Stimulated activated CD4-positive, alpha-beta T cell treated with anti-CD3 and anti-CD28 coated beads, TNF-alpha, amount 100 ng/mL, for 1 hour (primary cell): Measurements from ENCODE around the gene ZNF575.

Experiments
- DNase-seq, 3 donors: peaks; one replicate each; pipeline ENCODE4 v3.0.0-alpha.2; 2020; ENCODE audit warnings: low read depth in 3 of 3, low spot score in 1 of 3

Gene ZNF575, protein sequence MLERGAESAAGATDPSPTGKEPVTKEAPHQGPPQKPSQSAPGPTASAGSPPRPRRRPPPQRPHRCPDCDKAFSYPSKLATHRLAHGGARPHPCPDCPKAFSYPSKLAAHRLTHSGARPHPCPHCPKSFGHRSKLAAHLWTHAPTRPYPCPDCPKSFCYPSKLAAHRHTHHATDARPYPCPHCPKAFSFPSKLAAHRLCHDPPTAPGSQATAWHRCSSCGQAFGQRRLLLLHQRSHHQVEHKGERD

DNA sequence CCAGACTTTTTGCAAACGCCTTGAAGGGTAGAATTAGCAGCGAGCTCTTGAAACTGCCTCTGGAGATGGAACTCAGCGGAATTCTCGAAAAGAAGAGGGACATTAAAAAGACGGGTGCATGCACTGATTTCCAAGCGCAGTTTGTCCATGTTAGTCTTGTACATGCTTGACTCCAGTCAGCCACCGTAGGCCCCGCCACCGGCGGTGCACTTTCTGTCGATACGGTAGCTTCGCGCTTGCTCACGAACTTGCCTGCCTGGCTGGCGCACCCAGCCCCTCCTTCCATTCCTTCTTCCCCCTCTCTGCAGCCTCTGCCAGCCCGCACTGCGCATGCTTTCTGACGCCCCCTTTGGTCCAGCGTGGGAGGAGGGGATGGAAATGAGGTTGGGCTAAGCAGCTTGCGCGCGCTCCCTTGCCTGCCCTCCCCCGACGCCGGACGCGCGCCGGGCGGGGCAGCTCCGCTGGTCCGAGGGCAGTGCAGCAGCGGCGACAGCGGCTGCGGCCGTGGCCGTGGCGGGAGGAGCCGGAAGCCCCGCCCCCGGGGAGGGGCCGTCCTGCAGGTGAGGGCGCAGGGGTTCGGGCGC, at the start of gene ZNF575:
Gene ZNF575, plus strand, starts transcription at position 227 of the 584 bp plus-strand sequence. CDS start 1,235 bp downstream, outside the sequence.
- DNase-seq: peak; percentile 54 to 73 (median 56)

DNA sequence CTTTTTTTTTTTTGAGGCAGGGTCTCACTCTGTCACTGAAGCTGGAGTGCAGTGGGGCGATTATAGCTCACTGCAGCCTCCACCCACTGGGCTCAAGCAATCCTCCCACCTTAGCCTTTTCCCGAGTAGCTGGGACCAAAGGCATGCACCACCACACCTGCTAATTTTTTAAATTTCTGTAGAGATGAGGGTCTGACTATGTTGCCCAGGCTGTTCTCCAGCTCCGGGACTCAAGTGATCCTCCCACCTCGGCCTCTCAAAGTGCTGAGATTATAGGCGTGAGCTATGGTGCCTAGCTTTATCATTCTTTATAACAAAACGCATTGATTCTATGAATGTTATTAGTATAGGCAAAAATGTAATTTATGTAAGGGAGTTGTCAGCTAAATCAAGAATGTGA, 49.7 kb upstream of the ZNF575 start:
- DNase-seq: no peak

DNA sequence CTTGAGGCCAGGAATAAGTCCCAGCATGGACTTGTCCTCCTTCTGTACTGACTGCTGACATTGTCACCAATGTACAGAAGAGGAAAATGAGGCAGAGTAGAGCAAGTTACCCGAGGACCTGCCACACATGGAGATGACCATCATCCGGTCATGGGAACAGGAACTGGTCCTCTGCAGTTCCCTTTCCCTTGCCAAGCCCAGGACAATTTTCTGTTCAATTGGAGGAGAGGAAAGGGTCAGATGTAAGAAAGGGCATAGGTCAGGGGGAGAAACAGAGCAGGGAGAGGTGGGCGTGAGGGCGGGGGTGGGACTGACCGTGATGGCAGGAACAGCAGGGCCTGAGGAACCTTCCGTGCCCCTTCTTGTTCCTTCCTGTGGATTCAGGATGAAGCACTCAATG, 47.0 kb upstream of the ZNF575 start:
- no peak for DNase-seq

DNA sequence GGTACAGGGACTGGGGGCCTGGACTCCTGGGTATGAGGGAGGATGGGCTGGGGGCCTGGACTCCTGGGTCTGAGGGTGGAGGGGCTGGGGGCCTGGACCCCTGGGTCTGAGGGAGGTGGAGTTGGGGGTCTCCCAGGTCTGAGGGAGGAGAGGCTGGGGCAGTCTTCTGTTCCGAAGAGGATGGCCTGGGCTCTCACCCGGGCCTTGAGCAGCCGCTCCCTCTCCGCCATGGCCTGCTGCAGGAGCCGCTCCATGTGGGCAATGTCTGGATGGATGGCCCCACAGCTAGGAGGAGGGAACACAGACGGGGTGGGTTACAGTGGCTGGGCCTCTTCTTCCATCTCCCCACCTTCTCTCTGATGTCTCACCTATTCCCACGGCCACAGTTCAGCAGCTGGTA, 46.6 kb upstream of the ZNF575 start:
- DNase-seq: no peak

DNA sequence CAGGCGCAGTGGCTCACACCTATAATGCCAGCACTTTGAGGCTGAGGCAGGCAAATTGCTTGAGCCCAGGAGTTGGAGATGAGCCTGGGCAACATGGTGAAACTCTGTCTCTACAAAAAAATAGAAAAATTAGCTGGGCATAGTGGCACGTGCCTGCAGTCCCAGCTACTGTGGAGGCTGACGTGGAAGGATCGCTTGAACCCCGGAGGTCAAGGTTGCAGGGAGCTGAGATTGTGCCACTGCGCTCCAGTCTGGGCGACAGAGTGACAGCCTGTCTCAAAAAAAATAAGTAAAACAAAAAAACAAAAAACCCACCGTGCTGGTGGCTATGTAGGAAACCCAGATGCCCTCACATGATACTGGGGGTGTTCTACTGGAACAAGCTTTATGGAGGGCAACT, 44.8 kb upstream of the ZNF575 start:
- DNase-seq: no peak

DNA sequence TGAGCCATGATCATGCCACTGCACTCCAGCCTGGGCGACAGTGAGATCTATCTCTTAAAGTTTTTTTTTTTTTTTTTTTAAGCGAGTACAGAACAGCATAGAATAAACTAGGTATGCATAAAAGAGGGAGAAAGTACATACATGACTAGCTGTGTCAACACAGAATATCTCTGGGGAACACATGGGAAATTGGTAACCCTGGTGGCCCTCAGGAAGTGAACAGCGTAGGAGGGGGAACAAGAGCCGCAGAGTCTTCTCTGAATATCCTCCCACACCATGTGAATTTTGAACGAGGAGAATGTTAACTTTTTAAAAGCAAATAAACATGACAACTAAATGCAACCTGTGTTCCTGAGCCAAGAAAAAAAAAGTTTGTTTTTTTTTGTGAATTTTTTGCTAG, 43.7 kb upstream of the ZNF575 start:
- DNase-seq: no peak

DNA sequence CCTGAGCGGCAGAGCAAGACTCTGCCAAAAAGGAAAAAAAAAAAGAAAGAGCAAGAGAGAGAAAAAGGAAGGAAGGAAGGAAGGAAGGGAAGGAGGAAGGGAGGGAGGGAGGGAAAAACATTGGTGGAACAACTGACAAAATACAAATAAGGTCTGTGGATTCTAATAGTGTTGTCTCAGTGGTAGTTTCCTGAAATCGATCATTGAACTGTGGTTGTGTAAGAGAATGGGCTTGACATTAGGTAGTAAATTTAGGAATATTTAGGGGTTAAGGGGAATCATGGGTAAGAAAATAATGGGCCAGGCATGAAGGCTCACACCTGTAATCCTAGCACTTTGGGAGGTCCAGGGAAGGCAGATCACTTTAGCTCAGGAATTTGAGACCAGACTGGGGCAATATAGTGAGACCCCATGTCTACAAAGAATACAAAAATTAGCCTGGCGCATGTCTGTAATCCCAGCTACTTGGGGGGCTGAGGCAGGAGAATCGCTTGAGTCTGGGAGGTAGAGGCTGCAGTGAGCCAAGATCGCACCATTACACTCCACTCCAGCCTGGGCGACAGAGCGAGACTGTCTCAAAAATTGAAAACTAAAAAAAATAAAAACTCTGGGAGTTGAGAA, 42.9 kb upstream of the ZNF575 start:
- DNase-seq: no peak

DNA sequence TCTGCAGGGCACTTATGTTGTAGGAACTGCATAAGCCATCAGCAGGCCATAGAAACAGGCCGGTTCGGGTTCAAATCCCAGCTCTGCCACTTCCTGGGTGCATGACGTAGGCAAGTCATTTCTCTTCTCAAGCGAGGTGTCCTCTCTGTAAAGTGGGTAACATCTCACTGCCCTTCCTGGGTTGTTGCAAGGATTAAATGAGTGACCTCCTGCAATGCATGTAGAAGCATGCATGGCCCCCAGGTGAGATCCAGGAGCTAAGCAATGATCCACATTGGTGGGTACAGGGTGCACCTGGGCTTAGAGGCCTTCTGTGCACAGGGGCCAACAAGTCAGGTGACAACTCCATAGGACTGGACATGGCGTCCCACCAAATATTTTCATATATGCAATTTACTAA, 42.2 kb upstream of the ZNF575 start:
- no peak for DNase-seq

DNA sequence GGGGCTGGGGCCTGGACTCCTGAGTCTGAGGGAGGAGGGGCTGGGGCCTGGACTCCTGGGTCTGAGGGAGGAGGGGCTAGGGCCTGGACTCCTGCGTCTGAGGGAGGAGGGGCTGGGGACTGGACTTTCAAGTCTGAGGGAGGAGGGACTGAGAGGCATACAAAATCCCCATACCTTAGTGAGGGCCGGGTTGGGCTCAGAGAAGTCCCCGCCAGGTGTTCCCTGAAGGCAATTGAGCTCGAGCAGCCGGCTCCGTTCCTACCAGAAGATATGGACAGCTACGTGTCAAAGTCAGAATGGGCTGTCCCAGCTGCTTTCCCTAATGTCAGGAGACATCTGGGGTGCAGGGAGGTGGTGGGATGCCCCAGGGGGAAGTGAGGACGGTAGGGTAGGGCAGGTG, 37.9 kb upstream of the ZNF575 start:
- DNase-seq: no peak

DNA sequence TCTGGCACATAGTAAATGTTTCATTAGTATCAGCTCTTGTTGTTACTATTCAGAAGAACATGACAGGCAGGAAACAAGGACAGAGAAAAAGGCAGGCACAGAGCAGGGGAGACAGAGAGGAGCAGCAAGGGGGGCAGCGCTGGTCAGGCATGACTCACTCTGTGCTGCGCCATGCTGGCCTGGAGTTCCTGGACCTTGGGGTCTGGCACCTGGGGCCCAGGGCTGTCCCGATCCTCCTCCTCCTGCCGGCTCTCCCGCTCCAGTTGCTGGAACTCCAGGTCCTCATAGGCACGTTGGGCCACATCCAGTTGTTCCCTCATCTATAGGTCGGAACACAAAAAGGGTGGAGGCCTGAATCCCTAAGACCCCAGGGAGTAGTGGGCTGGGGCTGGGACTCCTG, 36.0 kb upstream of the ZNF575 start:
- DNase-seq: no peak

DNA sequence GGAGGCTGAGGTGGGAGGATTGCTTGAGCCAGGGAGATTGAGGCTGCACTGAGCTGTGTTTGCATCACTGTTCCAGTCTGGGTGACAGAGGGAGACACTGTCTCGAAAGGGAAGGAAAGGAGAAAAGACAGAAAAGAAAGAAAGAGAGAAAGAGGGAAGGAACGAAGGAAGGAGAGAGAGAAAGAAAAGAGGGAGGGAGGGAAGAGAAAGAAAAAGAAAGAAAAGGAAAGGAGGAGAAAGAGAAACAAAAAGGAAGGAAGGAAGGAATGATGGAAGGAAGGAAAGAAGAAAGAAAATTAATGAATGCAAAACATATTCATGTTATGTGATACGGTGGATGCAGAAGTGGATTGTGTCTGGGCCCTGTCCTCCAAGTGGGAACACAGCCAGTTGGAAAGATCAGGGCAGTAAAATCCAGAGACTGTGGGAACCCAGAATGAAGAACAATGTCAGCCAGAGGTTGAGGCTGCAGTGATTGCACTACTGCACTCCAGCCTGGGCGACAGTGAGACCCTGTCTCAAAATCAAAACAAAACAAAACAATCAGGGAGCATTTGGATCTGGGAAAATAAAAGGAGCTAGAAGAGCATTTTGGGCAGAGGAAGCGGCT, 34.6 kb upstream of the ZNF575 start:
- DNase-seq: no peak

DNA sequence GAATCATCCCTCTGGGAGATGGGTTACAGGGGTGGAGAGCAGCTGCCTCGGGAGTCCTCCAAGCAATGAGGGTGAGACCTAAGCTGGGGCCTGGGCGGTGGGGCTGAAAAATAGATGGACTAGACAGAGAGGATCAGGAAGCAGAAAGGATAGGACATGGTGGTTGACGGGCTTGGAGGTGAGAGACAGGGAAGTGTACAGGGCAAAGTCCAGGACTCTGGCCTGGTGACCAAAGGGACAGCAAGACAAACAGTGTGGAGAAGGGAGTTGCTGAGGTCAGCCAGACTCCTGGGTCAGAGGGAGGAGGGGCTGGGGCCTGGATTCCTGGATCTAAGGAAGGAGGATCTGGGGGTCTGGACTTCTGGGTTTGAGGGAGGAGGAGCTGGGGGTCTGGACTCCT, 33.9 kb upstream of the ZNF575 start:
- no peak for DNase-seq

DNA sequence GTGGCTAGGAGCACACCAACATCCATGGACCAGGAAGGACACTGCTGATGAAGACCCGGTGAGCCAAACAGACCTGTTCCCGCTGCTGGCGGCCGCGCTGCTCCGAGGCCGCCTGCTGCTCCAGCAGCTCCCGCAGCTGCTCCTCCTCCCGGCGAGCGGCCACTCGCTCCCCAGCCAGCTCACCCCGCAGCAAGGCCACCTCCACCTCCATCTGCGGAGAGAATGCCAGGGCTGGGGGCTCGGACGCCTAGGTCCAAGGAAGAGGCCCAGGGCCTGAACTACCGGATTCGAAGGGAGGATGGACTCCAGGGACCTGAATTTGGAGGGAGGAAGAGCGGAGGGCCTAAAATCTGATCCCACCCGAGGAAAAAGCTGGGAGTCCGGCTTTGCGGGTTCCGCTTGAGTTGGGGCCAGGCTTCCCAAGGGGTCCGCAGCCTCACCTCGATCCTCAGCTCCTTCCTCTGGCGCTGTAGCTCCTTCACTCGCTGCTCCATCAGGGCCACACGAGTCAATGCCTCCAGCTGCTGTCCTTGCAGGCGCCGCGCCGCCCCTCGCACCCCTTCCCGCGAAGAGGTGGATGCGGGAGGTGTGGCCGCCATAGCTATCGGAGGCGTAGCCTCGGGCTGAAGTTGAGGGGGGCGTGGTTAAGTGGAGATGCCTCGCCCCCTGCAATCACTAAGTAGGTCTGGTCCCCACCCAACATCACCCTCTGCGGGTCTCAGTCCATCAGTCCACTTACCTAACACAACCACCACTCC, 31.1 kb upstream of the ZNF575 start:
- no peak for DNase-seq

DNA sequence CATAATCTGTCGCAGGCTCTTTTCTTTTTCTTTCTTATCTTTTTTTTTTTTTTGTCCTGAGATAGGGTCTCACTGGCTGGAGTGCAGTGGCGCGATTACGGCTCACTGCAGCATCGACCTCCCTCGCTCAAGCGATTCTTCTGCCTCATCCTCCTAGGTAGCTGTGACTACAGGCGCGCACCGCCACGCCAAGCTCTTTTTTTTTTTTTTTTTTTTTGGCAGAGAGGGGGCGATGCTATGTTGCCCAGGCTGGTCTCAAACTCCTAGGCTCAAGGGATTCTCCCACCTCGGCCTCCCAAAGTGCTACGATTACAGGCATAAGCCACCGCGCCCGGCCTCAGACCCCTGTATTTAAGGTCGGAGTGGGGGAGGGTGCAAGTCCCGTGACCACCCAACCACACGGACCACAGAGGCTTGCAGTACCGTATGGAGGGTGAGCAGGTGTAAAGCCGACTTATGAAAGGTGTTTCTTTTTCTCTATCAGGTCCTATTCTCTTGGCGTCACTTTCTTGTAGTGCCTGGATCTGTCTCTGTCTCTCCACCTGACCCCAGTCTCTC, 30.5 kb upstream of the ZNF575 start:
- DNase-seq: no peak

DNA sequence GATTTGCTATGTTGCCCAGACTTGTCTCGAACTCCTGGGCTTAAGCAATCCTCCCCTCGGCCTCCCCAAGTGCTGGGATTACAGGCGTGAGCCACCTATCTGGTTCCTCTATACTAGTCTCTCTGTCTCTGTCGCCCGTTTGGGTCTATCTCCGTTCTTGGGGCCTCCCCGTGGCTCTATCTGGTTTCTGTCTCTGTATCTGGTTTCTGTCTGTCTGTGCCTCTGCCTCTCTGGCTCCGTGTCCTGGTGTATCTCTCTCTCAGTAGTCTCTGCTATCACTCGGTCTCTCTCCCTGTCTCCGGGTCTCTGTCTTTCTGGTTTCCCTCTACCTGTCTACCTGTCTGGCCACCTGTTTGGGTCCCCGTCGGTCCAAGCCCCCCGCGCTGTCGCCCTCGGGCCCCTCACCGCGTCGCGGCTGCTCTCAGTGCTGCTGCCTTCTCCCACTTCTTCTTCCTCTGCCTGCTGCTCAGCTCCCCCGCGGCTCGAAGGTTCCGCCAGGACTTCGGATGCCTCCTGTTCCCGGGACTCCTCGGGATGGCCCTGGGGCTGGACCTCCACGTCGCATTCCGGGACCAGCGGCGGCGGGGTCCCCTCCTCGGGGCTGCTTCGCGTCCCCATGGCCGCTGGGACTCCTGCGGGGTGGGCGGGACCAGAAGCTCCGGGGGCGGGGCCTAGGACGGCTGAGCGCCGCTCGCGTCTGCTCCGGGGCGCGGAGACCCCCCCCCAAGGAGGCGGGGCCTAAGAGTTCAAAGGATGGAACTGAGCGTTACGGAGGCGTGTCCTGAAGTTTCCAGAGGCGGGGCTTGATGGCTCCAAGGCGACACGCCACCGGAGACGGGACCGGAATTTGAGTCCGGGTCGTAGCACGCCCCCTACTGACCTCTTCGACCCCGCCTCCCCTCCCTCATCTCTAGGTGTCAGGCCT, 29.2 kb upstream of the ZNF575 start:
- peak; percentile 98 to 99 (median 98) for DNase-seq

DNA sequence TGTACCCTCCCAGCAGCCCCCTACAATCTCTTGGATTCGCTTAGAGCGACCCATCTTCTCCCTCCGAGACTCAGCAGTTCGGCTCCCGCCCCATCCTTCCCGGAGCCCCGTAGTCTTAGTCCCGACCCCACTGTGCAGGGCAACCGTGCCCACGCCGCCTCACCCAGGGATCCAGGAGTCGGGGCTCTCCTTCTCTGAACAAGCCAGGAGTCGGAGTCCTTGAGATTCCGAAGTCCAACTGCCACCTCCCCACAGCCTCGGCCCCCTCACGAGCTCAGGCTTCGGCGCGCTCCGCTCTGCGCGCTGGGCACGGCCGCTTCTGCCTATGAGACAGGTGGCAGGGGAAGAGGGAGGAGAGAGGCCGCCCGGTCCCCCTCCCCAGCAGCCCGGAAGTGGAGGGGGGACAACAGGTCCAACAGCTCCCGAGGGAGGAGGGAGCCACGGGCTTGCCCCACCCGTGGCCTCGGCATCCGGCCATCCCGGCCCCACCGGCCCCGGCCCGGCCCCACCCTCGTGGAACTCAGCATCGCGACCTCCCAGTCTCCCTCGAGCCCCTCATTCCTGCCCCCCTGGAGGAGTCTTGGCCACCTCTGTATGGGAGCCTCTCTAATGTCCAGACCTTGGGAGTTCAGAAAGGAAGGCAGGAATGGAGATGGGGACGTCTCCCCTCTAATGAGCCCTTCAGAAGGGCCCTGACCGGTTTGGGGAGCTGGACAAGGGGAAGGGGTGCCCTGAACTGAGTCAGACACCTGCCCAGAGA, 28.4 kb upstream of the ZNF575 start, which contains the start of gene PHLDB3:
Gene PHLDB3, minus strand, starts transcription at position 321 of the 760 bp plus-strand sequence. CDS start 628 bp downstream, outside the sequence.
- DNase-seq: peak in 1 of 3 donors; percentile 34

DNA sequence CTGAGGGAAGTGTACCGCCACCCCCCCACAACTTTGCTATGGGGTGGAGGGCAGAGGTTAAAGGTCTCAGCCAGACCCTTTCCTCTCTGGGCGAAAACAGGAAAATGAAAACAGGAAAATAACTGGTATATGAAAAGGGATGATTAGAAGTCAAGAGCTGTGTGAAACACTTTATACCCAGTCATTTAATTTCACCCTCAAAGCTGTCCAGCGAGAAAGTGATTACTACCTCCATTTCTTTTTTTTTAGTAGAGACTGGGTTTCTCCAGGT, 27.9 kb upstream of the ZNF575 start:
- DNase-seq: no peak

DNA sequence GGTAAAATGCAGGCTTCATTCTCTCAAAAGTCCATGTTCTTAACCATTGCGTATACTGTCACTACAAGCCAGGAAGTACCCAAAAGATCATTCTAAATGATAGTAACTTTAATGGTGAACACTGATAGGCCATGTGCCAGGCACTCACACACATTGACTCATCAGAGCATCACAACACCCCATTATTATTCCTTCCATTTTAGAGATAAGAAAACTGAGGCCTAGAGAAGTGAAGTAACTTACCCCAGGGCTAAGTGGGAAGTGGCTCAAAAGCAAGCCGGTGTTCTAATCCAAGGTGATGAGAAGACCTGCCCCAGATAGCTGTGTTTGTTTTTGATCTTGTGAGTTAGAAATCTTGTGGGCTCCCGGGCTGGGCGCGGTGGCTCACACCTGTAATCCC, 27.0 kb upstream of the ZNF575 start:
- no peak for DNase-seq

DNA sequence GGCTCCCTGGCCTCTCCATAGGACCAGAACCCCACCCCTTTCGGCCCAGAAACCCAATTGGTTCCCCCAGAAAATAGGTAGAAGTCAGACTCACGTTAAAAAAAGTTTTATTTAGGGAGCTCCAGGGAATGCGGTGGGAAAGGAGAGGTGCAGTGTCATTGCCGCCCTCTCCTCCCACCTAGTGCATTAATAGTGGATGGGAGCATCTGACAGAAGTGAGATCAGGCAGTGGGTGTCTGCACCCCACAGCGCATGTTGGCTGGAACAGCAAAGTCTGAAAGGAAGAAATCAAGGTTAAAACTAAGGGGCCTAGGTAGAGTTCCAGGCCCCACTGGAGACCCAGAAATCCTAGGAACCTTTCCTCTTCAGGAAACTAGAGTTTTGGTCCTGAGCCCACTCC, 26.4 kb upstream of the ZNF575 start:
- no peak for DNase-seq

DNA sequence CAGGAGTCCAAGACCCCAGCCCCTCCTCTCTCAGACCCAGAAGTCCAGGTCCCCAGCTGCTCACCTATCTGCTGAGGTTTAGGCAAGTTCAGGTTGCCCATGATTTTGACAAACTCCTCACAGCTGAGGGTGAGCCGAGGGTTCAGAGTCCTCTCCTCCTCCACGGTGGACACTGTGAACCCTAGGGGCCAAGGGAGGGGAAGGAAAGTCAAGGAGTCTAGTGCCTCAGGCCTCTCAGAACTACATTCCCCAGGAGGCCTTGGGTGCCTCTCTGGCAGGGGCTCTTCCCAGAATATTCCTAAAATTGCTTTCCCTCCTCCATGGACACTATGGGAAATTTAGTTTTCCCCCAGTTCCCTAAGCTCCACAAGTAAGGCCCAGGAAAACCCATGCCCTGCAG, 25.1 kb upstream of the ZNF575 start:
- DNase-seq: no peak
